Mucosa of descending colon (tissue), 3 donors: ENCODE results near the gene ZBED5. TPM values are rescaled to one million over a fixed set of nuclear protein-coding genes. Genes with fewer than 3 reads are reported as not detected.
"Not testable (repeated sequence)": the region's sequence is repeated elsewhere in the genome, so short reads cannot be mapped to it uniquely, and the experiment has no call there.

Source experiments
- ATAC-seq: fragments of 200-7000 bp; cut with Tn5 transposase; one replicate; pipeline ENCODE4 v1.9.1; 2020; ENCODE audit warnings: mild to moderate bottlenecking, moderate library complexity
- DNase-seq, 3 donors: peaks; one replicate each; pipeline ENCODE4 v3.0.0-alpha.2; 2020
- H3K36me3 ChIP-seq: fragments of 200-600 bp; one replicate; pipeline ENCODE4 v1.8.0; 2021; ENCODE audit warnings: low read depth, mild to moderate bottlenecking
- H3K4me1 ChIP-seq: fragments of 200-600 bp; one replicate; pipeline ENCODE4 v1.8.0; 2021; ENCODE audit warnings: low read depth, mild to moderate bottlenecking
- H3K4me3 ChIP-seq: fragments of 200-600 bp; one replicate; pipeline ENCODE4 v1.8.0; 2021; ENCODE audit warnings: mild to moderate bottlenecking
- H3K9me3 ChIP-seq: fragments of 200-600 bp; one replicate; pipeline ENCODE4 v1.8.0; 2021; ENCODE audit warnings: mild to moderate bottlenecking
- intact Hi-C, 2 donors: fragments of 100-400 bp; cut with DNase I in 1 of 2; cut with micrococcal nuclease in 1 of 2; formaldehyde crosslinking; loops; one replicate each; pipeline versions ENCODE4 v1.11.0 to v1.11.1; 2022; cut with DNase I, micrococcal nuclease
- total RNA-seq, 3 donors: library from RNA; stranded (reverse); fragmentation: NEBNext Ultra II Directional in 2 of 3; extraction: Animal tissue kit (Norgen Biotek cat#: 25700) in 2 of 3; gene quantifications; one replicate each; pipeline versions ENCODE4 v1.2.1 to v1.2.4, GENCODE V29; 2021 to 2023
- TF ChIP-seq, protein P1 (sequence below): fragments of 200-600 bp; IDR thresholded peaks from one replicate; pipeline ENCODE4 v1.8.0; 2022; ENCODE audit warnings: antibody characterized with exemption, mild to moderate bottlenecking
- donor health status: DM: no; HTN: no; CAD: no; lungs with moderate emphysema.
- donor health status: DM: no; HTN: no; CAD: no.
- donor health status: DM: no; HTN: yes; CAD: no.

The ZBED5 gene
- total RNA-seq, 3 donors from 2014 or later, result 39.5 to 54.2 (median 42.6) TPM

GRCh38 chr11:10887307-10887706 is 29.5 kb upstream of the ZBED5 start:
- ATAC-seq, result no peak
- H3K36me3 ChIP-seq, result no peaks in the 10 kb centered on the region
- peaks cover 3% of the 10 kb centered on the region for H3K9me3 ChIP-seq
- TF ChIP-seq, protein P1, sequence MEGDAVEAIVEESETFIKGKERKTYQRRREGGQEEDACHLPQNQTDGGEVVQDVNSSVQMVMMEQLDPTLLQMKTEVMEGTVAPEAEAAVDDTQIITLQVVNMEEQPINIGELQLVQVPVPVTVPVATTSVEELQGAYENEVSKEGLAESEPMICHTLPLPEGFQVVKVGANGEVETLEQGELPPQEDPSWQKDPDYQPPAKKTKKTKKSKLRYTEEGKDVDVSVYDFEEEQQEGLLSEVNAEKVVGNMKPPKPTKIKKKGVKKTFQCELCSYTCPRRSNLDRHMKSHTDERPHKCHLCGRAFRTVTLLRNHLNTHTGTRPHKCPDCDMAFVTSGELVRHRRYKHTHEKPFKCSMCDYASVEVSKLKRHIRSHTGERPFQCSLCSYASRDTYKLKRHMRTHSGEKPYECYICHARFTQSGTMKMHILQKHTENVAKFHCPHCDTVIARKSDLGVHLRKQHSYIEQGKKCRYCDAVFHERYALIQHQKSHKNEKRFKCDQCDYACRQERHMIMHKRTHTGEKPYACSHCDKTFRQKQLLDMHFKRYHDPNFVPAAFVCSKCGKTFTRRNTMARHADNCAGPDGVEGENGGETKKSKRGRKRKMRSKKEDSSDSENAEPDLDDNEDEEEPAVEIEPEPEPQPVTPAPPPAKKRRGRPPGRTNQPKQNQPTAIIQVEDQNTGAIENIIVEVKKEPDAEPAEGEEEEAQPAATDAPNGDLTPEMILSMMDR, result no peak
- intact Hi-C loops, result no loop called here
- DNase-seq, result no peak
- H3K4me3 ChIP-seq, result no peak overlapping the region
- H3K4me1 ChIP-seq, result no peaks in the 10 kb centered on the region

GRCh38 chr11:10886652-10887250 is 28.9 kb upstream of the ZBED5 start:
- intact Hi-C loops, result no loop called here
- ATAC-seq (no peak), DNase-seq (no peak)
- Histone ChIP-seq H3K36me3 (no peaks in the 10 kb centered on the region), H3K4me1 (no peaks in the 10 kb centered on the region), H3K4me3 (no peak overlapping the region), H3K9me3 (peaks cover 3% of the 10 kb centered on the region)
- TF ChIP-seq, protein P1, result no peak

DNA sequence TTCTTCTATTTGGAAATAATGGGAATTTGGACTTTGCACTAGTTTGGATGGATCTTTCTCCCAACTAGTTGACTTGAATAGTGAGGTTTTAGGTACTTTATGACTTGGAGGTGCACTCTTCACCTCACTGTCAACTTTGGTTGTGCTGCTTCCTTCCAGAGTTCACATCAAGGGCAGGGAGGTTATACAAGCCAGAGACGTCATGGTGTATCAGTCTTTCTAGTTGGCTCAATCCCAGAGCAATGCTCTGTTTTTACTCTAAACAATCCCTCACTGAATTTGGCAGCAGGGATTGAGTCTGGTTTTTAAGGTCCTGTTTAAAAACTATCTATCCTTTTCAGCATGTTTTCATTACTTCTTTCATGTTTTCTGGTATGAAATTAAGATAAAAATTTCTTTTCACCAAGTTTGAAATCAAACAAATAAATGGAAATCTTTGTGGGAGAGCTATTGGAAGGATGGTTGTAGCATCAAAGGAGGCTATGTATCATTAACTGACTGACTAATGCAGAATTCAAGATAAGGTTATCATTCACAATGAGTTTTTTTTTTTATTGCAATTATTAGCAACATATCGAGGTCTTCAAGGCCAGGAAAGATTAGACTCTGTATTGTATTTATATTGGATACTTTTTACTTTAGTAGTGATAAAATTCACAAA is 28.0 kb upstream of the ZBED5 start:
- no peak for ATAC-seq
- no peak overlapping the region for H3K4me3 ChIP-seq
- no peaks in the 10 kb centered on the region for H3K36me3 ChIP-seq
- intact Hi-C loops, result no loop called here
- DNase-seq, result no peak
- TF ChIP-seq, protein P1, result no peak
- H3K4me1 ChIP-seq, result no peaks in the 10 kb centered on the region
- peaks cover 3% of the 10 kb centered on the region for H3K9me3 ChIP-seq

DNA sequence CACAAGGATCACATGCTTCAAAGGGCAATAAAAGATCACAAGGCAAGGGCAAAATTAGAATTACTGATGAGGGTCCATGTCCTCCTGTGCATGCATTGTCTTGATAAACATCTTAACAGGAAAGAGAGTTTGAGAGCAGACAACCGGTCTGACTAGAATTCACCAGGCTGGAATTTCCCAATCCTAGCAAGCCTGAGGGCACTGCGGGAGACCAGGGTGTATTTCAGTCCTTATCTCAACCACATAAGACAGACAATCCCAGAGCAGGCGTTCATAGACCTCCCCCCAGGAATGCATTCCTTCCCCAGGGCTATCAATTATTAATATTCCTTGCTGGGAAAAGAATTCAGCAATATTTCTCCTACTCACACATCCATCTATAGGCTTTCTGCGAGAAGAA is 26.4 kb upstream of the ZBED5 start:
- ATAC-seq, H3K36me3 ChIP-seq, H3K9me3 ChIP-seq, H3K4me1 ChIP-seq, H3K4me3 ChIP-seq, DNase-seq, intact Hi-C loops: not testable (repeated sequence)

DNA sequence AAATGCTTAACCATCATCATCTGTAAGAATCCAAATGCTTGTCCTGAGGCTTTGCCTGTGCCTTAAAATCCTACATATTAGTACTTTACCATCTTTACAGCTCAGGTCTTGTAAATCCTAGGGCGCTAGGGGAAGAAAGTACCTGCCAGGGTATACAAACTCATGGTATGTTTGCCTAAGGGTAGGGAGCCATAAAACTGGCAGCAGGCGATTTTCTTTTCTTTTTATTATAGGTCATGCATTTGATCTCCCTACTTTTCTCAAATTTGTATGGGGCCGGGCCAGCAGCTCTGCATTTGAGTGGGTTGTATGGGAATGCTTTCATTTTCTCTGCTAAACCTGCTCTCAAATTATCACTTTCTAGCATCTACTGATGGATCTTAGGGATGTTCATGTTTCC is 24.0 kb upstream of the ZBED5 start:
- Histone ChIP-seq H3K4me3 (no peak overlapping the region), H3K36me3 (no peaks in the 10 kb centered on the region), H3K4me1 (no peaks in the 10 kb centered on the region), H3K9me3 (no peaks in the 10 kb centered on the region)
- ATAC-seq (peak; percentile 87), DNase-seq (no peak)
- TF ChIP-seq, protein P1, result no peak
- intact Hi-C loops, result no loop called here

DNA sequence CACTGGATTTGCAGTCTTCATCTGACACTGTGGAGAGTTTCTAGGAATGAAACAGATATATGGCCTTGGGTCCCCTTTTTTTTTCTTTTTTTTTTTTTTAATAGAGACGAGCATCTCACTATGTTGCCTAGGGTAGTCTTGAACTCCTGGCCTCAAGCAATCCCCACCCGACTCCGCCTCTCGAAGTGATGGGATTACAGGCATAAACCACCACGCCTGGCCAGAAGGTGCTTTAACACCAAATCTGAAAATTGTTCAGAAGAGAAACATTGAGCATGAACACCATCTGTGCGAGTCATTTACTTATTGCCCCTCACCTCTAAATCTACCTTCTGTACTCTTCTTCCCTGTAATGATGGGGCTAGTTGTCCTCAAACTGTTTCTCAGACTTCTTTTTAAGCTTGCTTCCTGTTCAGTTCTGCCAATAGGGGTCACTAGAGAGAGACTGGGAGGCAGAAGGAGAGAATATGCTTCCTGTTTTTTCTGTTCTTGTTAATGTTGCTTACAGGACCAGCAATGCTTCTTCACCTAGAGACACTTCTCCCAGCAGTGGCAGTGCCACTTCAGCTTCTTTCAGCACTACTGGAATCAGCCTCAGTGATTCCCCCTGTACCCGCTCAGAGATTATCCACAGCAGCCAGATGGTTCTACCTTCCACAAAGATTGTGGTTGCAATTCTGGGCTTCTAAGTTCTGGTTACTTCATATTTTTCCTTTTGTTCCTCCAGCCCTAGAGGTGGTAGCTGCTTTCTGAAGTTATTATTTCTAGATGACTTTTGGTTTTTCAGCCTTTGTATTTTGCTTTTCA is 20.8 kb upstream of the ZBED5 start:
- TF ChIP-seq, protein P1, result peak; percentile 56
- H3K9me3 ChIP-seq, result no peaks in the 10 kb centered on the region
- peak in 1 of 3 donors; percentile 51 for DNase-seq
- H3K4me1 ChIP-seq, result no peaks in the 10 kb centered on the region
- ATAC-seq, result peak; percentile 93
- intact Hi-C loops, result no loop called here
- no peaks in the 10 kb centered on the region for H3K36me3 ChIP-seq
- no peak overlapping the region for H3K4me3 ChIP-seq
